Measurements from ENCODE around the gene ZNF716.
"Not testable (repeated sequence)": the region's sequence is repeated elsewhere in the genome, so short reads cannot be mapped to it uniquely, and the experiment has no call there.

The ZNF716 gene

DNA sequence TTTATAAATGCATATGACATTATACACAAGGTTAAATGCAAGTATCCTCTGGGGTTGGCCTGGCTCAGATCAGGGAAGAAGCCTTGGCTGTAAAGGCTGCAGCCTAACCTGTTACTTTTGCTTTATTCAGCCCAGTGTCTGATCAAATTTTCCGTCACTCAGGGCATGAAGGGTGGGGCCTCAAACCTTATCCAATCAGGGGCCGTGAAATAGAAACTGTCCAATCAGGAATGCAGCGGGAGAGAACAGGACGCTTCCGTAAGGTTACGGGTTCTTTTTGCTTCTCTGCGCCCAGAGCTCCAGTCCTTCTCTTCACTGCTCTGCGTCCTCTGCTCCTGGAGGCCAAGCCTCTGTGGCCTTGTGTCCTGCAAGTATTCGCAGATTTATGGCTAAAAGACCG is at the start of gene ZNF716:
Gene ZNF716 (plus strand): TSS at position 274 of the 400 bp plus-strand sequence. CDS start 112 bp downstream, at position 386.
- DNase-seq (ENCODE audit: low read depth) = no peak

DNA sequence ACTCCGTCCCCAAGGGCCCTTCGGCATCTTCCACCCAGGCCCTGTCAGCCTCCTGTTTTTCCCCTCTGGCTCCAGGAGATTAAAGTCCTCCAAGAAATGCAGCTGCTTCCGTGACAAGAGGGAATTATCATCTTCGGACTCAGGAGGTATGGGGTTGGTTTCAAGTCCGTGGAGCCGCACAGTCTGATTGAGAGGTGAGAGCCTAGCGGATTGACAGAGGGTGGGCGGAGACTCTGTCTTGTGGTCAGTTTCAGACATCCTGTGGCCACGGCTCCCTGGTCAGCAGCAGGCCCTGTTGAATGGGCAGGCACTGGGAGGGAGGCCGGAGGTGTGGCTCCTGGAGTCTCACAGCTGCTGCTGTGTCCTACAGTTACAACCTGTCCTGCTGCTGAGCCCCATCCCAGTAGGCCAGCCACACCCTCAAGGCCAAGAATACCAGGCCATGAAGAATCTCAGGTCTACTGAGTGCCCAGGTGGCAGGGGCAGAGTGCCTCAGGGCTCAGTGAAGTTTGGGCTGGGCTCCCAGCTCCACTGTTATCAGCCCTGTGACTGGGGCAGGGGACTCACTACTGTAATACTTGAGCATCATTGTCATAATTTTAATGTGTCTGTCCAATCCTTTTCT is 49.3 kb upstream of the ZNF716 start:
- no peak for DNase-seq (ENCODE audit: low read depth)

DNA sequence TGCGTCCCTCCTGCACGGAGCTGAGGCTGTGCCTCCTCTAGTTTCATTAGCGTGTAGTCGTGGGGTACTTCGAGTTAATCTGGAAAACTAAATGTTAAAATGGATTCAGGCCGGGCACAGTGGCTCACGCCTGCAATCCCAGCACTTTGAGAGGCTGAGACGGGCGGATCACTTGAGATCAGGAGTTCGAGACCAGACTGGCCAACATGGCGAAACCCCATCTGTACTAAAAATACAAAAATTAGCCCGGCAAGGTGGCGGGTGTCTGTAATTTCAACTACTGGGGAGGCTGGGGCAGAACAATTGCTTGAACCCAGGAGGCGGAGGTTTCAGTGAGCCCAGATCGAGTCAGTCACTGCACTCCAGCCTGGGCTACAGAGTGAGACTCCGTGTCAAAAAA is 46.9 kb upstream of the ZNF716 start:
- DNase-seq (ENCODE audit: low read depth) = not testable (repeated sequence)

DNA sequence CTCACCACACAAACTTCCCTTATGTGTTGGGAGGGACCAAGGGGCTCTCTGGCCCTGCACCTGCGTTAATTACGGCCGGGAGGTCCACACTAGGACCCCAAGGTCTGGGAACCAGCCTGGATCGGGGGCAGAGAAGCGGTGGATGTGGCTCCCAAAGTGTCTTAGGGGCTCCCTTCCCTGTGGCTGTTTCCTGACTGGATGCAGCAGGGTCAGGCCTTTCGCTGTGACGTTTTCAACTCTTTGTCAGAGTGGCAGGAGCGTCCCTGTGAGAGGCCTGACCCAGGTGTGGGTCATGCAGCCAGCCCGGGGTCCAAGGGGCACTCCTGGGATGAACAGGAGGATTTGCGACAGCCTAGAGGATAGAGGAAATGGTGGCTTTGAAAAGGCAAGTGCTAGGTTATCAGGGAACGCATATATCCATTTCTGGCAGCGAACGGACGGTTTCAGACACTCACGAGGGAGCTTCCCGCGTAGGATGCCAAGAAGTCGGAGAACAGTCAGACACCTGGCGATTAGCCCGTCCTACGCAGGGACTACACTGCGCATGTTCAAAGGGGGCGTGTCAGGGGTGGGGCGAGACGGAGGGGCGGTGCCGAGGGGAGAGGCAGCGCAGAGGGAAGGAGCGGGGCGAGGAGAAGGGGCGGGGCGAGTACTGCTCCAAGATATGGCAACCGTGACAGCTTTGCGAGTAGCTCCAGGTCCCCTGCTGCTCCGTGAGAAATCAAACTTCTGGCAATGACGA is 46.2 kb upstream of the ZNF716 start:
- DNase-seq (ENCODE audit: low read depth) = no peak

DNA sequence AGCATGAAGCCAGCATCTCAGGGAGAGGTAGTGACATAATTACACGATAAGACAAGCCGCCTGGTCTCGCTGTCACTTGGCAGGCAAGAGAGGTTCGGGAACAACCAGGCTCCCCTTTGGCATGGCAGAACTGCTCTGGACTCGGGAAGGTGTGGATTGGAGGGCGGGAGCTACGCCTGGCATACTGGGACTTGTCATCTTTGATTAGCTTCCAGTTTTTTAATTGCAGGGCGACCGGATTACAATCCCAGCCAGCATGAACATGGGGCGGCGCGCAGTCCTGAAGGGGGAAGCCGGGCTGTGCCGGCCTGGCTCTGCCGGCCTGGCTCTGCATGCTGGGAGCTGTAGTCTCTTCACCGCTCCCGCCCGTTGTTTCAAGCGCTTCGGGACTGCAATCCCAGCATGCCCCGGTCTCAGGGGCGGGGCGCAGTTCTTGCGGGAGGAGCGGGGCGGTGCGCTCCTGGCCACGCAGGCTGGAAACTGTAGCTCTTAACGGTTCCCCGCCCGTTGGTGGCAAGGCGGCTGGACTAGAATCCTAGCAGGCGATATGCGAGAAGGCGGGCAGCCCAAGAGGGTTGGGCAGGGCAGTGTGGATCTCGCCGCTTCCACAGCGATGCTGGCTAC is 45.5 kb upstream of the ZNF716 start:
- DNase-seq (ENCODE audit: low read depth) = no peak

DNA sequence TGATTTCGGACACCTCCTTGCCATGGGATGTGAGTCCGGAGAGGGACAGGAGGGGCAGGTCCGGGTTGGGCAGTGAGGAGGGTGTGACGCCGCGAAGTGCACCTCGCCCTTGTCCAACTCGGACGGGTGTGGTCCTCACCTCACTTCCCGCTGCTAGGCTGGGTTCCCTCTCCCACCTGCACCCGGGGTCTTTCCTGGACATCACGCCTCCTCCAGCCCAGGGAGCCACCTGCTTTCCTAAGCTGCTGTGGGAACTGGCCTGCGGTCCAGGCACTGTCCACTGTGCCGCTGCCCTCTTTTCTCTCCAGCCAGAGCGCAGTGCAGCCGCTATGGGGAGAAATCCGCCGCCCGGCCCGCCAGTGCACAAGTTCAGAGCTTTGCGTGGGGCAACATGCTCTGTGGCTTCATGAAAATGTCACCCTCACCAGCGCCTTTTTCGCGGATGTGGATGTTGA is 45.0 kb upstream of the ZNF716 start:
- no peak for DNase-seq (ENCODE audit: low read depth)

DNA sequence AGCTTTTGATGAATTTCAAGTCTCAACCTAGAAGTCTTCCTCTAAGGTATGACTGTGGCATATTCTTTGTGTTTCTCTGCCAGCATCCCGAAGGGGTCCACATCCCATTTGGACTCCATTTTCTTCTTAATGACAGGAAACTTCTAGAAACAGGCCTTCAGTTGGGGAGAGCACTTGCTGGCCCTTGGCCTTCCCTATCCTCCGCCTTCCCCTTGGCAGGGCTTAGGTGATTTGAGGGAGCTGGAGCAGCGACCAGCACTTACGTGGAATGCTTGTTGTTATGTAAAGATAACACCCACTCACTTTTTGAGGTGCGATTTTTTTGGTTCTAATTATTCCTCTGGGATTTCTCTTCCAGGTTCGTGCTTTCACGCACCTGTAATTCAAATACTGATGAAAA is 42.9 kb upstream of the ZNF716 start:
- DNase-seq (ENCODE audit: low read depth) = no peak

DNA sequence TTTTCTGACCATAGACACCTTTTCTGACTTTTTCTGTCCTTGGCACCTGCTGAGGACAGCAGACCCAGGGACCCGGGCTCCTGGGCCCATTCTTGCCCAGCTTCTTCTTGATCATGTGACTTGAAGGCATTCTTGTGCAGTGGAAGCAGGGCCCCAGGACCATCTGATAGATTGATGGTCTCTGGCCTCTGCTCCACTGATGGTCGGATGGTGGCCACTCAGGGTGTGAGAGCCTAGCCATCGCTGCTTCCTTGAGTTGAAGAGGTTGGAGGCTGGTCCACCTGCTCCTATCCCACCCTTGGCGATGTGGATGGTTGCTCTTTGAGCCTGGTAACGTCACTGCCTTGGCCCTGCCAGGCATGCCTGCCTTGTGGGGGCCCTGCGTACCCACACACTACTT is 37.8 kb upstream of the ZNF716 start:
- no peak for DNase-seq (ENCODE audit: low read depth)

DNA sequence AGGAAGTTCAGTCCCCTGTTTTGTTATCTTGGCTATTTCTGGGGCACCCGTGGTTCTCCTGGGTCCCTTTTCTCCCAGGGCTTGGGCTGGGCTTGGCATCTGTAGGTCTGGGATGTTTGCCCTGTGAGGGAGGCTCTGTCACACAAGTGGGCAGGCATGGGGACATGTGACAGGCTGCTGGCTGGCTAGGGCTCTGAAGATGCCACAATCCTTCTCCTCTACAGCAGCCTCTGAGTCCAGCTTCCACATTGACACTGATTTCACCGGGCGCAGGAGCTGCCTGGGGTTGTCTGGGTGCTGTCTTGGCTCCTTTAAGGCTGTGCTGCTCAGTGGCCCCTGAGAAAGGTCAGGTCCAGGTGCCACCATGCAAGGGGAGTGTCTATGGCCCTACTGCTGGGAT is 37.4 kb upstream of the ZNF716 start:
- no peak for DNase-seq (ENCODE audit: low read depth)

DNA sequence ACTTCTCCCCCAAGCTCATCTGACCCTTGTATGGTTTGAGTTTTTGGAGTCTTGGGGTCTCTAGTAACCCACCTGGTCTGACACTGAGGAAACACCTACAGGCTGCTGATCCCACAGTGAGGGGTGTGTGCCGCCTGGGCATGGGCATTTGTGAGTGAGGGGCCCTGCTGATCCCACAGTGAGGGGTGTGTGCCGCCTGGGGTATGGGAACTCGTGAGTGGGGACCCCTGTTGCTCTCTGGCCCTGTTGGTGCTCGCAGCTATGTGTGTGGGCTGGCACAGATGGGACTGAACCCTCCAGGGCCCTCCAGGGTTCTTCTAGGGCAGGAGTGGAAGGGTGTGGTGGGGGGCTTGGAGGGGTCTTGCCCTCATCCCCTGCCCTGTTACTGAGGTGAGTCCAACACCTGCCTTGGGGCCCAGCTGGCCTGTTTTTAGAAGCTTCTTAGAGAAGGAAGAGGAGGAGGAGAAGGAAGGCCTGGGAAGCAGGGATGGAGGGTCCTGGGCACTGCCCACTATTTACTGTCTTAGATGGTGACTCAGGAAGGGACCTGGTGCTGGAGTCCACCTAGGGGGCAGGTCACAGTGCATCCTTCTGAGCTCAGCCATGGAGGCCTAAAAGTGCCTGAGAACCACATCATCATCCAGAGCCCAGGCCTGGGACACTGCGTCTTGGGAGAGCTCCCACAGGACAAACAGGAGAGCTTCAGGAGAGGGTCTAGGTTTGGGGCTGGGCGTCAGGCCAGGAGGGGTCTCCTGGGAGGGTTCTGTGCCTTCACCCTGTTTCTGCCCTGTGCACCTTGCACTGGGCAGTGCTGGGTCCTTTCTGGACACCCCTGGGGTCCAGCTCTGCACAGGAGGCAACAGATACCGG is 36.2 kb upstream of the ZNF716 start:
- DNase-seq (ENCODE audit: low read depth) = no peak

DNA sequence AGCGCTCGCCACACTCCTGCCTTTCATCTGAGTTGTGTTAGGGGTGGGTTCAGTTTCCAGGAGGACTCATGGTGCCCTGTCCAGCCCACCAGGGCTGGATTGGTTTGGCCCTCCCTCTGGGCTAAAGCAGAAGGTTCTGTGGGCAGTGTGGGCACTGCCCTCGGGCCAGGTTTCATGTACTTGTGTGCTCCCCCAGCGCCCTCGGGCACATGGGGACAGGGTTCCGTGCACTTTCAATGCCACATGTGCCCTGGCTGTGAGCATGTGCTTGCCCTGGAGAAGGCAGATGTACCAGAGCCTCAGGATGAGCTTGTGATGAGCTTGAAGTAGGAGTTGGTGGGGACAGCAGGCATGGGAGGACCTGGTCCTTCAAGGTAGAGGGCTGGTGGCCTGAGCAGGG is 35.6 kb upstream of the ZNF716 start:
- no peak for DNase-seq (ENCODE audit: low read depth)

DNA sequence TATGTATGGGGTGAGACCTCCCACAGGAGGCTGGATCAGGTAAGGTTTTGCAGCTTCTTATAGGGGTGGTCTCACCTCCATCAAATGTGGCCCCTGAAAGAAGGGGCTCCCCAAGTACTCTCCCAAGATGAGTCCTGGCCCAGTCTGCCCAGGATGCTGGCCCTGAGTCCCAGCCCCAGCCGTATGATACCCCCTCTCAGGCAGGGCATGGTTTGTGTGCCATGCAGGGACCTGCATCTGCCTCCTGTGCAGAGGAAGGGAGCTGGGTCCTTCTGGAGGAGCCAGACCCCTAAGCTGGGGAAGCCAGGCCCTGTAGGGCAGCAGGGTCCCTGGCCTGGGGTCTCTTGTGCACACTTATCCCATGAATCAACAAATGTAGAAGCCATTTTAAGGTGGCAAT is 35.1 kb upstream of the ZNF716 start:
- no peak for DNase-seq (ENCODE audit: low read depth)

DNA sequence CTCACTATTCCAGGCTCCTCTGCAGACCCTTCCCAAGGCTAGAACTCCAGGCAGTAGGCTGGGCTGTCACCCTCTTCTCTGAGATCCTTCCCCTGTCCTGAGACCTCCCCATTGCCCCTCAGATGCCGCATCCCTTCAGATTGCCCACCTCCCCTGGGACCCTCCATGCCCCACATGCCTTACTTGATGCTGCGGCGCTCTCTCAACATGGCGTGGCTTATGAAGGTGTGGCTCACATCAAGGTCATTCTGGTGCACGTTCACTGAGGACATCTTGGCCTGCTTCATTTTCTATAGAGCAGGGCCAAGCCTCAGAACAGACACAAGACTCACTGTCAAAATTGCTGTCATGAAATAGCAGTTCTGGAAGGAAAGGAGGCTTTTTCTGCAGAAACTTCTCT is 34.7 kb upstream of the ZNF716 start:
- DNase-seq (ENCODE audit: low read depth) = no peak

DNA sequence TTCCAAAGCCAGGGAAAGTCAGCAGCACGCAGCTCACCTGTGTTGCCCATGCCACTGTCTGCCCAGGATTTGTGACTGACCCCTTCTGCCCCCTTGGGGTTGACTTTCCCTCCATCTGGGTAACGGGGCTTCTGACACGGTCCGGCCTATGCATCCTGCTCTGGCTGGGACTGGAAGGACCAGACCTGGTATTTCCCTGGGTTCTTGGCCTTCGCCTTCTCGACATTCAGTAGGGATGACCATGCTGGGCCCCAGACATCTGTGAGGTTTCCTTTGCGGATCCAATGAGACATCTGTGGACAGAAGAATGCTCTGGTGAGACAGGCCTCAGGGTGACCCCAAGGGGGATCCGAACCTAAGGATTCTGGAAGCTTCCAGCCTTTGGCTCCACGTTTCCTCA is 34.2 kb upstream of the ZNF716 start:
- DNase-seq (ENCODE audit: low read depth) = no peak

DNA sequence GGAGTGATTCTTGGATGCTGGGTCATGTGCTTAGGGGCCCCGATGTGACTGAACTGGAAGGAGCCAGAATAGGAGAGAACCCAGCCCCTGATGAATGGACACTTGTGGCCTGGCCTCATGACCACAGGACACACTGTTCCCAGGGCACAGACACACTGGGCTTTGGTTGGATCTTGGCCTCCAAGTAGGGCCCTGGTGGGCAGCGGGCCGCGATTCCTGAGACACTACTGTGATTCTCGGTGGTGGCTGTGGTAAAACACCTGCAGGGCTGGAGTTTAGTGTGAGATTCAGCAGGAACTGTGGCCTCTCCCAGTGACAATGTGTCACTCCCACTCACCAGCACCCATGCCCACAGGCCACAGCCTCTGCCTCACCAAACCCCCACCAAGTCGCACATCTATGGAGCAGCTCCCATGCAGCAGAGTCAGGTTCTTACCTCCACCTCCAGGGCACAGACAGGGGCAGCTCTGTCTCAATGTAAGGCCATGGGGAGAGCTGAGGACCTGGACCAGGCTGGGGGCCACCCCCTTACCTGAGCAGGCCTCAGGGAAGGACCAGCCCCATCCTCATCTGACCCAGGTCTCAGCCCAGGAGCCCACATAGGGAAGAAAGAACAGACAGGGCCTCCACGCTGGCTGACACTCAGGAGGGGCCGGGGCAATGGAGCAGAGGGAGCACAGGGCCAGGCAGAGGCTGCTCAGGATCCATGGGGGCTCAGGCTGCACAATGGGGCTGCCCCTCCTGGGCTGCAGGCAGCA is 33.2 kb upstream of the ZNF716 start:
- no peak for DNase-seq (ENCODE audit: low read depth)

DNA sequence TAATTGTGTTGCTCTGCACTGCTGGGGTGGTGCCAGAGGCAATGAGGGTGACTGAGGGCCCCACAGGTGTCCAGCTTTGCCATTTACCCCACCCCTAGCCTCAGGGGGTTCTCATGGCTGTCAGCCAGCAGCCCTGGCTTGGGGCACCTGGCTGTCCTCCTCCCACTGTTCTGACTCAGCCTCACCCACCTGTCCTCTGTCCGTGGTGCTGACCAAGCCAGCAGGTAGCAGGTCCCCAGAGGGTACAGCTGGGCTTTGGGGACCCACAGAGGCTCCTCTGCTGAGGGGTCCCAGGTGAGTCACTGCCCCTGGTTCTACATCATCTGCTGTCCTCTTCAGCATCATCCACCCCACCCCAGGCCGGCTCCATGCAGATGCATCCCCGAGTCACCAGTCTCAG is 32.2 kb upstream of the ZNF716 start:
- DNase-seq (ENCODE audit: low read depth) = no peak

DNA sequence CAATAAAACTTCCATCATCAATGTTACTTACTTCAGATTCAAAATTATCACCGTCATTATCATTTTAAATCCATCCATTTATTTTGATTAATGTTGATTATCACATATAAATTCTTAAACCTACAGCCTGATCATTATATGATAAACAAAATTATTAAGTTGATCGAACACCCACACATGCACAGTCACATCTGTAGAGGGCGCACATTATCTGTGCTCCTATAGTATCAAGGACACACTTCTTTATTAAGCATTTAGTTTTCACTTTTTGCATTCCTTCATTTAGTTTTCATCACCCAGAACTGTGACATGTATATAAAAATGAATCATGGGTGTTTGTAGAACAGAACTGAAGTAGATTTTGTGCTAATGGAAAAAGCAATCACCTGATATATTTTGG is 26.2 kb upstream of the ZNF716 start:
- DNase-seq (ENCODE audit: low read depth) = no peak

DNA sequence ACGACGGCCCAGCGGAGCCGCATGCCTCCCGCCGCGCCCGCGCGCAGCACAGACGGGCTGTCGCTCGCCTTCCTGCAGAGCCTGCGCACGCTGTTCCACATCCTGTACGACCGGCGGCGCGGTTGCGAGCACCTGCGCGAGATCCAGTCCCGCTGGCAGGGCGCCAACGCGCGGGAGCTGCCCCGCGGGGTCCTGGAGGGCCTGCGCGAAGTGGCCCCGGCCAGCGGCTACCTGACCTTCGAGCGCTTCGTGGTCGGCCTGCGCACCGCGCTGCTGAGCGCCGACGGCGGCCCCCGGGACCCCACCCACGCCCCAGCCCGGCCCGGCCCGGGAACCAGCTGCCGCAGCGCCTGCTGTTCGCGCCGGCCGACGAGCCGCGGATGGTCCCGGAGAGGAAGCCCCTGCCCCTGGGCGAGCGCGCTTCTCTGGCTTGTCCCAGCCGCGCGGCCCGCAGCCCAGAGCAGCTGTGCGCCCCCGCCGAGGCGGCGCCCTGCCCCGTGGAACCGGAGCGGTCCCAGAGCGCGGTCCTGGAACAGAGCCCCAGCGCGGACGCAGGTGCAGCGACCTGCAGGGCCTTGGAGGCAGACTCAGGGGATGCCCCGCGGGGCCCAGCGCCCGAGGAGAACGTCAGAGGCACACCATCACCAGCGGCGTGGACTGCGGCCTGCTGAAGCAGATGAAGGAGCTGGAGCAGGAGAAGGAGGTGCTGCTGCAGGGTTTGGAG is 25.3 kb upstream of the ZNF716 start:
- DNase-seq (ENCODE audit: low read depth) = no peak

DNA sequence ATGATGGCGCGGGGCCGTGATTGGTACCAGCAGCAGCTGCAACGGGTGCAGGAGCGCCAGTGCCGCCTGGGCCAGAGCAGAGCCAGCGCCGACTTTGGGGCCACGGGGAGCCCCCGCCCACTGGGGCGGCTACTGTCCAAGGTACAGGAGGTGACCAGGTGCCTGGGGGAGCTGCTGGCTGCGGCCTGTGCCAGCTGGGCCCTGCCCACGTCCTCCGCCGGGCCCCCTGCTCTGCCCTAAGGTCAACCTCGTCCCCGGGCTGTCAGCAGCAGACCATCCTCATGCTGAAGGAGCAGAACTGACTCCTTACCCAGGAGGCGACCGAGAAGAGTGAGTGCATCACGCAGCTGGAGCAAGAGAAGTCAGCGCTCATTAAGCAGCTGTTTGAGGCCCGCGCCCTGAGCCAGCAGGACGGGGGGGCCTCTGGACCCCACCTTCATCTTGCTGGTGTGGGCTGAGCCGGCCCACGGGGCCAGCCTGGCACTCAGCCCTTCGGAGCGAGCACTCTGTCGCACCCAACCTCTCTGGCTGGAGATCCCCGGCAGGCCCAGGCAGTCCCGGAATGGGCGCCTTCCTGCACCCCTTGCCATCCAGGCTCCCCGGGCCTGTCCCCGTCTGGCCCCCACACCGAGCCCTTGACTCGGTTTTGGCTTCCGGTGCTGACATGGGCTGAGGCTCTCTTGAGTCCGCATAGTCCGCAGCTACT is 24.6 kb upstream of the ZNF716 start:
- DNase-seq (ENCODE audit: low read depth) = no peak

DNA sequence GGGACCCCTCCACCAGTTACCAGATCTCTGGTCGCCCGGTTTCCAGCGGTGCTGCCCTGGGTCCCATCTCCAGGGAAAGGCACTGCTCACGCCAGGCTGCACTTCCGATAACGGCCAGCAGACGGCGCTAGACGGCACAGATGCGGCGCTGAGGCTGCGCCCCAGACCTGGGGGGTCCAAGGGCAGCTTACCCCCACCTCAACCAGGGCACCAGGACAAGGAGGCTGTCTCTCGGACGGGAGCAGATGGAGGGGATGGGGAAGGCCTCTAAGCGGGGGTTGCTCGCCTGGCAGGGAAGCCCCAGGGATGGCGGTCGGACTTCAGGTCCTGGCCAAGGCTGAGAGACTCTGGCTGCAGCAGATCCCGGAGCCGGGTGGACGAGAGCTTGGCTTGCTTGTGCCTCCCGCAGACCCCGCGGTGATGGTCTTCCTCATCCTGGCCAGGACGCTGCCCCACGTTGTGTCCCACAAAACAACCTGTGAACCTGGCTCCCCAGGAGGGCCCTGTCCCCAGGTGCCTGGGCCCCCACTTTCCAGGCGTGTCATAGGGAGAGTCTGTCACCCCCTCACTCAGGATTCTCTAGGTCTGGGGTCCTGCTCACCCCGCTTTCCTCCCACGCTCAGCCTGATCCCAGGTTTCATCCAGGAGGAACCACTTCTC is 23.9 kb upstream of the ZNF716 start:
- DNase-seq (ENCODE audit: low read depth) = no peak

Measured in activated T-helper 9 cell treated with anti-CD3 and anti-CD28 coated beads, Interleukin-2, amount 50 U/mL, for 16 hours (primary cell).